ENCODE results near the gene KCNK1. TPM values are rescaled to one million over a fixed set of nuclear protein-coding genes. Genes with fewer than 3 reads are reported as not detected.
A peak's percentile ranks its signal among the peaks of the same experiment; 100 is the strongest.

The KCNK1 gene
- total and polyA plus RNA-seq, 2 of the 8 experiments (the other 6 are each of a cell fraction or from before 2014, with no cell fraction given): 11.9 to 16.5 TPM

DNA sequence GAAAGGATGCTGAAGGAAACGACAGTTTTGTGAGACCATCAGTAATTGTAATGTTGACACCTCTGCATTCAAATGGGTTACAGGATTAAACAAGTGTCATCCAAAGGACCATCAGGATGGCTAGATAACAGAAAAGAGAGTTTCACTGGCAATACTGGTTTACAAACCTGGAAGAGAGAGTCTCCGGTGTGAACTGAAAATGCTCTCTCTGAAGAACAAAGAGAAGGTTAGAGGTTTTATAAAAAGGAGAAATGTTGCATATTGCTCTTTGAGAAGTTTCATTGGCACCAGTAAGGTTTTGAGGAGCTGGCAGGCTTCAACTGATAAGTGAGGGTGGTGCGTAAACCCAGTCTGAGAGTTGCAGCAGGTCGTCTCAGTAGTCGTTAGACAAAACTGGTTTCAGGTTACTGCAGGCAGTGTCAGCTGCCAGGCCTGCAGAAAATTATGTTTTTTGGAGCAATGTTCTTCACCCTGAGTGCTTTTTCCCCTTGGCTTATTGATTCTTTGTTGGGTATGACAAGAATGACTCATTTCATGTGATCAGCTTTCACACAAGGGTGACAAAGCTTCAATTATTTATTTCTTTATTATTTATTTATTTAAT, 42.2 kb downstream of the KCNK1 start:
- 63% methylated on average over 5 of the region's 5 CpGs; no CpG with 5 or more reads in 1 of the 2 experiments for WGBS, 2 experiments (ENCODE audit: extremely low coverage in 1 of 2, insufficient coverage in 1 of 2, insufficient read length in 1 of 2, insufficient replicate concordance in 2 of 2, low coverage in 1 of 2, low lambda C conversion rate in 2 of 2, missing lambda C conversion rate in 1 of 2)
- CTCF ChIA-PET (ENCODE audit: partially characterized antibody): no interaction called here
- TF ChIP-seq TAF7 (optimal IDR thresholded peaks at IDR 0.05; ENCODE audit: borderline replicate concordance, low read depth, low read length): no peak
- TF ChIP-seq GTF2F1 (IDR thresholded peaks at IDR 0.05; ENCODE audit: borderline replicate concordance, low read depth, low read length): no peak
- TF ChIP-seq, protein P1, sequence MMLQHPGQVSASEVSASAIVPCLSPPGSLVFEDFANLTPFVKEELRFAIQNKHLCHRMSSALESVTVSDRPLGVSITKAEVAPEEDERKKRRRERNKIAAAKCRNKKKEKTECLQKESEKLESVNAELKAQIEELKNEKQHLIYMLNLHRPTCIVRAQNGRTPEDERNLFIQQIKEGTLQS (IDR thresholded peaks at IDR 0.05; ENCODE audit: insufficient read depth, low read depth, low read length): no peak
- TF ChIP-seq JUN (IDR thresholded peaks at IDR 0.05; ENCODE audit: low read depth, low read length): no peak
- TF ChIP-seq POLR2A (IDR thresholded peaks at IDR 0.05; ENCODE audit: control extremely low read depth in 1 of 2, low read depth in 2 of 2, low read length in 2 of 2): no peak
- TF ChIP-seq KDM4A (IDR thresholded peaks at IDR 0.05; ENCODE audit: low read depth, low read length, severe bottlenecking): no peak
- no peak for TF ChIP-seq YY1 (IDR thresholded peaks at IDR 0.05; ENCODE audit: low read depth, low read length)
- no peak for TF ChIP-seq RFX5 (IDR thresholded peaks at IDR 0.05; ENCODE audit: borderline replicate concordance, low read depth, low read length)
- TF ChIP-seq CTBP2 (IDR thresholded peaks at IDR 0.05; ENCODE audit: borderline replicate concordance, insufficient read depth, insufficient read length, low read length): no peak
- TF ChIP-seq NANOG (IDR thresholded peaks at IDR 0.05; ENCODE audit: insufficient read depth, low read depth, low read length, poor library complexity, severe bottlenecking): no peak
- TF ChIP-seq TEAD4 (IDR thresholded peaks at IDR 0.05; ENCODE audit: low read depth, low read length): no peak
- no peak for TF ChIP-seq KDM1A (IDR thresholded peaks at IDR 0.05; ENCODE audit: borderline replicate concordance, low read length)
- TF ChIP-seq SP2 (IDR thresholded peaks at IDR 0.05; ENCODE audit: low read length): no peak

More for the DNA sequence above, 42.2 kb downstream of the KCNK1 start:
- Histone ChIP-seq H2BK15ac (ENCODE audit: low read length) (no peak overlapping the region), H2AFZ (ENCODE audit: low read length) (no peak overlapping the region), H2BK20ac (ENCODE audit: low read length) (no peak overlapping the region), H3K23ac (ENCODE audit: insufficient read length) (no peak overlapping the region), H4K5ac (ENCODE audit: insufficient read length, low read depth, low read length) (no peak overlapping the region), H3K4me2 (ENCODE audit: insufficient read depth in 1 of 2, low read depth in 2 of 2, low read length in 2 of 2) (peak overlapping the region in 1 of 2 experiments; percentile 5; a peak in 2 of 4 replicates), H4K20me1 (replicated peaks in 1 of 2; ENCODE audit: control insufficient read depth in 1 of 2, insufficient read depth in 2 of 2, low read length in 2 of 2) (peaks cover 0 to 2% of the 10 kb centered on the region in 2 experiments), H3K27me3 (replicated peaks in 1 of 4; ENCODE audit: control insufficient read depth in 3 of 4, extremely low read depth in 1 of 4, insufficient read depth in 3 of 4, low read length in 3 of 4) (no peaks in the 10 kb centered on the region), H4K8ac (ENCODE audit: extremely low read depth, insufficient read depth, low read length) (no peak overlapping the region), H3K4me3 (ENCODE audit: extremely low read depth in 1 of 4, insufficient read depth in 2 of 4, low read depth in 3 of 4, low read length in 4 of 4) (no peak overlapping the region), H2BK120ac (replicated peaks; ENCODE audit: low read depth, low read length) (no peak overlapping the region), H2BK12ac (ENCODE audit: low read depth, low read length) (no peak overlapping the region), H3K18ac (ENCODE audit: extremely low read depth, low read length) (no peak overlapping the region), H3K79me2 (ENCODE audit: control insufficient read depth in 1 of 2, insufficient read depth in 2 of 2, low read length in 2 of 2) (no peaks in the 10 kb centered on the region; a peak in 1 of 4 replicates), H2AK5ac (ENCODE audit: low read depth, low read length) (no peak overlapping the region), H3K9ac (replicated peaks in 1 of 4; ENCODE audit: extremely low read depth in 1 of 4, low read depth in 3 of 4, low read length in 3 of 4) (no peak overlapping the region), H2BK5ac (ENCODE audit: low read depth, low read length) (no peak overlapping the region), H3K27ac (ENCODE audit: low read depth, low read length) (no peak overlapping the region), H3K36me3 (ENCODE audit: control insufficient read depth in 2 of 4, insufficient read depth in 4 of 4, low read length in 3 of 4) (peaks cover 0 to 1% (median 0%) of the 10 kb centered on the region in 4 experiments; a peak in 1 of 8 replicates), H3K79me1 (ENCODE audit: low read depth, low read length) (no peaks in the 10 kb centered on the region), H3K56ac (replicated peaks; ENCODE audit: insufficient read length, low read depth, low read length) (no peak overlapping the region), H4K91ac (replicated peaks; ENCODE audit: insufficient read length, low read length) (no peak overlapping the region), H3K14ac (ENCODE audit: insufficient read length) (no peak overlapping the region), H3K4ac (replicated peaks; ENCODE audit: insufficient read length, low read depth, low read length) (no peak overlapping the region), H3K9me3 (ENCODE audit: insufficient read depth in 2 of 2, low read depth in 1 of 2, low read length in 1 of 2) (peaks cover 0 to 4% of the 10 kb centered on the region in 2 experiments; a peak in 1 of 4 replicates), H3K23me2 (ENCODE audit: low read depth, low read length) (no peaks in the 10 kb centered on the region), H3K4me1 (replicated peaks in 1 of 4; ENCODE audit: control insufficient read depth in 3 of 4, insufficient read depth in 4 of 4, low read length in 3 of 4) (peaks cover 0 to 21% (median 6%) of the 10 kb centered on the region in 4 experiments; a peak in 6 of 7 replicates)
- DNase-seq (ENCODE audit: low read depth in 1 of 2, low spot score in 2 of 2) (no peak), FAIRE-seq (no peak)
- POLR2A ChIA-PET (ENCODE audit: partially characterized antibody): no interaction called here

Data from H1 (cell line).